H9 (cell line): ENCODE data around the gene LPP. TPM values are rescaled to one million over a fixed set of nuclear protein-coding genes. Genes with fewer than 3 reads are reported as not detected.

Experiments
- DNase-seq: peaks from one replicate; pipeline ENCODE4 v3.0.0-alpha.2; 2017
- H2AFZ ChIP-seq: one replicate; pipeline ENCODE4 v1.6.1; 2013; ENCODE audit warnings: mild to moderate bottlenecking, low read length, control low read depth, moderate library complexity
- H2AK5ac ChIP-seq: 2 replicates; pipeline ENCODE4 v1.6.1; 2013; ENCODE audit warnings: low read length, control low read depth, mixed read lengths; ENCODE audit not compliant: insufficient read length
- H2BK120ac ChIP-seq: one replicate; pipeline ENCODE4 v1.6.1; 2013; ENCODE audit warnings: low read depth, mild to moderate bottlenecking, low read length, control low read depth, inconsistent platforms; ENCODE audit not compliant: poor library complexity, severe bottlenecking
- H2BK12ac ChIP-seq: 2 replicates; pipeline ENCODE4 v1.6.1; 2013; ENCODE audit warnings: low read length, control low read depth, mixed read lengths, low read depth; ENCODE audit not compliant: insufficient read length
- H2BK15ac ChIP-seq: 2 replicates; pipeline ENCODE4 v1.6.1; 2013; ENCODE audit warnings: low read depth, low read length, control low read depth
- H2BK20ac ChIP-seq: one replicate; pipeline ENCODE4 v1.6.1; 2013; ENCODE audit warnings: low read depth, mild to moderate bottlenecking, low read length, control low read depth, inconsistent platforms; ENCODE audit not compliant: poor library complexity, severe bottlenecking
- H2BK5ac ChIP-seq: 2 replicates; pipeline ENCODE4 v1.6.1; 2013; ENCODE audit warnings: low read length, control low read depth, mixed read lengths; ENCODE audit not compliant: insufficient read length
- H3K14ac ChIP-seq: 2 replicates; pipeline ENCODE4 v1.6.1; 2013; ENCODE audit warnings: low read length, control low read depth; ENCODE audit not compliant: insufficient read depth
- H3K18ac ChIP-seq: 2 replicates; pipeline ENCODE4 v1.6.1; 2013; ENCODE audit warnings: low read depth, mild to moderate bottlenecking, mixed read lengths, low read length, control low read depth; ENCODE audit not compliant: insufficient read length
- H3K23ac ChIP-seq: 2 replicates; pipeline ENCODE4 v1.6.1; 2013; ENCODE audit warnings: low read length, control low read depth, mixed read lengths, low read depth; ENCODE audit not compliant: insufficient read length
- H3K23me2 ChIP-seq: 2 replicates; pipeline ENCODE4 v1.6.1; 2013; ENCODE audit warnings: low read depth, mild to moderate bottlenecking, mixed read lengths, low read length, control low read depth; ENCODE audit not compliant: insufficient read length, poor library complexity, severe bottlenecking
- H3K27ac ChIP-seq: 2 replicates; pipeline ENCODE4 v1.5.1; 2013; ENCODE audit warnings: low read length, control low read depth, mixed read lengths, low read depth; ENCODE audit not compliant: insufficient read length
- H3K27me3 ChIP-seq: 2 replicates; pipeline ENCODE4 v1.6.1; 2013; ENCODE audit warnings: low read length, control low read depth, inconsistent platforms; ENCODE audit not compliant: insufficient read depth
- H3K4ac ChIP-seq: 2 replicates; pipeline ENCODE4 v1.6.1; 2013; ENCODE audit warnings: low read depth, mild to moderate bottlenecking, control low read depth, inconsistent platforms, low read length, moderate library complexity
- H3K4me1 ChIP-seq: 2 replicates; pipeline ENCODE4 v1.6.1; 2013; ENCODE audit warnings: low read length, control low read depth, inconsistent platforms; ENCODE audit not compliant: insufficient read depth
- H3K4me2 ChIP-seq: 2 replicates; pipeline ENCODE4 v1.6.1; 2013; ENCODE audit warnings: low read length, control low read depth, mixed read lengths; ENCODE audit not compliant: insufficient read length, insufficient read depth
- H3K56ac ChIP-seq: 2 replicates; pipeline ENCODE4 v1.6.1; 2013; ENCODE audit warnings: low read depth, mild to moderate bottlenecking, mixed read lengths, low read length, control low read depth; ENCODE audit not compliant: insufficient read length
- H3K79me1 ChIP-seq: 2 replicates; pipeline ENCODE4 v1.6.1; 2013; ENCODE audit warnings: low read depth, mild to moderate bottlenecking, moderate library complexity, low read length, control low read depth, inconsistent platforms; ENCODE audit not compliant: insufficient read depth, poor library complexity, severe bottlenecking
- H3K79me2 ChIP-seq: 2 replicates; pipeline ENCODE4 v1.6.1; 2013; ENCODE audit warnings: low read length, control low read depth, inconsistent platforms; ENCODE audit not compliant: insufficient read depth
- H3K9ac ChIP-seq: 2 replicates; pipeline ENCODE4 v1.6.1; 2013; ENCODE audit warnings: low read length, control low read depth, mixed read lengths; ENCODE audit not compliant: insufficient read length; ENCODE audit errors: extremely low read depth
- H3K9me3 ChIP-seq: one replicate; pipeline ENCODE4 v1.6.1; 2013; ENCODE audit warnings: low read depth, low read length, inconsistent platforms; ENCODE audit not compliant: control insufficient read depth
- H3T11ph ChIP-seq: one replicate; pipeline ENCODE4 v1.6.1; 2013; ENCODE audit warnings: mild to moderate bottlenecking, low read length, control low read depth, inconsistent platforms
- H4K20me1 ChIP-seq: one replicate; pipeline ENCODE4 v1.6.1; 2013; ENCODE audit not compliant: control insufficient read depth, insufficient read length, insufficient read depth
- H4K5ac ChIP-seq: 2 replicates; pipeline ENCODE4 v1.6.1; 2013; ENCODE audit warnings: low read depth, mild to moderate bottlenecking, mixed read lengths, low read length, control low read depth; ENCODE audit not compliant: insufficient read length
- H4K8ac ChIP-seq: replicated peaks from 2 replicates; pipeline ENCODE4 v1.6.1; 2013; ENCODE audit warnings: low read length, control low read depth, mixed read lengths, low read depth; ENCODE audit not compliant: insufficient read length
- H4K91ac ChIP-seq: 2 replicates; pipeline ENCODE4 v1.6.1; 2013; ENCODE audit warnings: low read depth, mild to moderate bottlenecking, moderate library complexity, mixed read lengths, low read length, control low read depth; ENCODE audit not compliant: insufficient read length
- H3K27ac Mint-ChIP-seq, 3 experiments: 2 replicates in 2 of 3; 3 replicates in 1 of 3; pipeline ENCODE4 v1.8.0; 2020 to 2021; ENCODE audit warnings: mixed read lengths in 3 of 3, mild to moderate bottlenecking in 1 of 3, moderate library complexity in 1 of 3
- H3K27me3 Mint-ChIP-seq: 2 replicates; pipeline ENCODE4 v1.8.0; 2021; ENCODE audit warnings: low read depth, mild to moderate bottlenecking, moderate library complexity, mixed read lengths
- H3K36me3 Mint-ChIP-seq, 3 experiments: 2 replicates in 2 of 3; 3 replicates in 1 of 3; pipeline ENCODE4 v1.8.0; 2020 to 2021; ENCODE audit warnings: low read depth in 3 of 3, mixed read lengths in 3 of 3; ENCODE audit not compliant: insufficient read depth in 1 of 3
- H3K4me1 Mint-ChIP-seq, 2 experiments: 2 replicates each; pipeline ENCODE4 v1.8.0; 2020; ENCODE audit warnings: mixed read lengths in 2 of 2
- H3K4me3 Mint-ChIP-seq, 2 experiments: 2 replicates in 1 of 2; 3 replicates in 1 of 2; pipeline ENCODE4 v1.8.0; 2020 to 2021; ENCODE audit warnings: mild to moderate bottlenecking in 2 of 2, mixed read lengths in 2 of 2, moderate library complexity in 1 of 2
- H3K9me3 Mint-ChIP-seq, 2 experiments: 2 replicates in 1 of 2; 3 replicates in 1 of 2; pipeline ENCODE4 v1.8.0; 2020; ENCODE audit warnings: mild to moderate bottlenecking in 2 of 2, mixed read lengths in 2 of 2, moderate library complexity in 1 of 2
- CTCF ChIP-seq: fragments of 200-600 bp; sonication (generic); conservative IDR thresholded peaks from 3 replicates; pipeline ENCODE4 v1.8.0; 2021; ENCODE audit warnings: antibody characterized with exemption, mild to moderate bottlenecking
- WGBS: extraction: QIAGEN DNeasy Blood & Tissue Kit; methylation state at CpG from one replicate; pipeline ENCODE4 v1.1.7; 2013; ENCODE audit warnings: missing lambda C conversion rate, low lambda C conversion rate, mixed read lengths; ENCODE audit not compliant: insufficient read length; ENCODE audit errors: extremely low coverage; 5-methylcytosine and 5-hydroxymethylcytosine counted together
- total RNA-seq: library from RNA; stranded (reverse); gene quantifications from 2 replicates; pipeline ENCODE4 v1.2.1, GENCODE V29; 2021

LPP gene
- total RNA-seq, 1 experiment from 2014 or later: 64.6 TPM

GRCh38 chr3:188259596-188259995 is 105.6 kb downstream of the LPP start:
- Histone ChIP-seq H3T11ph (no peak overlapping the region), H4K5ac (no peak overlapping the region), H4K20me1 (no peaks in the 10 kb centered on the region), H3K27ac (no peak overlapping the region), H4K91ac (no peak overlapping the region), H4K8ac (no peak overlapping the region), H3K9ac (no peak overlapping the region), H2BK5ac (no peak overlapping the region), H2BK20ac (no peak overlapping the region), H2AFZ (no peak overlapping the region), H3K27me3 (no peaks in the 10 kb centered on the region), H3K79me2 (peaks cover 2% of the 10 kb centered on the region; the same call in 1 of the 2 replicates), H3K9me3 (no peaks in the 10 kb centered on the region), H2AK5ac (no peak overlapping the region), H3K4me1 (no peaks in the 10 kb centered on the region; the same call in 1 of the 2 replicates), H3K56ac (no peak overlapping the region), H2BK120ac (no peak overlapping the region), H3K23me2 (no peaks in the 10 kb centered on the region), H3K23ac (no peak overlapping the region), H3K79me1 (no peaks in the 10 kb centered on the region), H2BK15ac (no peak overlapping the region), H3K18ac (no peak overlapping the region), H3K4ac (no peak overlapping the region), H3K4me2 (no peak overlapping the region), H2BK12ac (no peak overlapping the region), H3K14ac (no peak overlapping the region)
- H3K4me3 Mint-ChIP-seq: no peak overlapping the region
- H3K4me1 Mint-ChIP-seq: peaks cover 7 to 8% of the 10 kb centered on the region in 2 experiments; a peak in 3 of 4 replicates
- no peaks in the 10 kb centered on the region for H3K36me3 Mint-ChIP-seq
- no peaks in the 10 kb centered on the region for H3K9me3 Mint-ChIP-seq
- TF ChIP-seq CTCF: no peak
- no CpG with 5 or more reads among the region's 2 CpGs for WGBS
- H3K27ac Mint-ChIP-seq: no peak overlapping the region
- H3K27me3 Mint-ChIP-seq: no peaks in the 10 kb centered on the region
- no peak for DNase-seq
